Sigmoid colon (tissue), 7 donors: ENCODE measurements around the gene ECT2L. TPM values are rescaled to one million over a fixed set of nuclear protein-coding genes. Genes with fewer than 3 reads are reported as not detected.

Source experiments
- DNase-seq: peaks from one replicate; pipeline ENCODE4 v3.0.0-alpha.2; 2019
- H3K27ac ChIP-seq, 4 donors: fragments of 200-600 bp; sonication (generic); one replicate each; pipeline ENCODE4 v1.5.1; 2016 to 2019; ENCODE audit warnings: mild to moderate bottlenecking in 1 of 4
- H3K27me3 ChIP-seq, 3 donors: fragments of 200-600 bp; sonication (generic); one replicate each; pipeline ENCODE4 v1.5.1; 2019; ENCODE audit warnings: mild to moderate bottlenecking in 1 of 3
- H3K36me3 ChIP-seq, 4 donors: fragments of 200-600 bp; sonication (generic); one replicate each; pipeline ENCODE4 v1.5.1; 2016 to 2019
- H3K4me1 ChIP-seq, 4 donors: fragments of 200-600 bp; sonication (generic); one replicate each; pipeline ENCODE4 v1.5.1; 2017 to 2019
- H3K4me3 ChIP-seq, 4 donors: fragments of 200-600 bp; sonication (generic); one replicate each; pipeline ENCODE4 v1.5.1; 2017 to 2019; ENCODE audit warnings: mild to moderate bottlenecking in 2 of 4, moderate library complexity in 1 of 4
- H3K9me3 ChIP-seq, 4 donors: fragments of 200-600 bp in 3 of 4; sonication (generic) in 3 of 4; one replicate each; pipeline versions ENCODE4 v1.5.1 to v1.6.1; 2013 to 2019
- EP300 ChIP-seq, 4 donors: sonication (generic); formaldehyde crosslinking; IDR thresholded peaks; one replicate each; pipeline ENCODE4 v1.6.1; 2017; ENCODE audit warnings: antibody characterized with exemption in 4 of 4
- POLR2A ChIP-seq, 2 donors: fragments of 450-650 bp; IDR thresholded peaks; one replicate each; pipeline ENCODE4 v1.6.1; 2016; ENCODE audit warnings: antibody characterized with exemption in 2 of 2, mild to moderate bottlenecking in 2 of 2, moderate library complexity in 2 of 2
- POLR2AphosphoS5 ChIP-seq, 4 donors: sonication (generic); formaldehyde crosslinking; IDR thresholded peaks; one replicate each; pipeline ENCODE4 v1.6.1; 2017; ENCODE audit warnings: antibody characterized with exemption in 4 of 4
- WGBS, 2 donors: extraction: QIAGEN DNeasy Blood & Tissue Kit; methylation state at CpG; one replicate each; pipeline ENCODE4 v1.1.7; 2013; 5-methylcytosine and 5-hydroxymethylcytosine counted together
- intact Hi-C: fragments of 100-400 bp; cut with DNase I; formaldehyde crosslinking; loops from one replicate; pipeline ENCODE4 v1.15.1; 2023
- polyA plus RNA-seq, 3 donors: library from polyadenylated mRNA; stranded (reverse); fragments of 200-250 nt; gene quantifications; one replicate each; pipeline ENCODE4 v1.2.3, GENCODE V29; 2013
- total RNA-seq, 4 donors: library from RNA; depleted of rRNA; stranded (reverse); fragments of >200 nt; gene quantifications; one replicate each; pipeline ENCODE4 v1.1.0, GENCODE V29; 2016
- TF ChIP-seq, protein P1 (sequence below), 4 experiments: fragments of 450-650 bp in 3 of 4; fragments of 200-600 bp in 1 of 4; IDR thresholded peaks; one replicate each; pipeline ENCODE4 v1.5.1; 2016 to 2019; ENCODE audit warnings: antibody characterized with exemption in 4 of 4, mild to moderate bottlenecking in 3 of 4, moderate library complexity in 2 of 4
- donor health status: healthy with polysubstance abuse.
- donor health status: Bipolar disorder and iron deficiency.
- donor health status: healthy.

Gene ECT2L
- total and polyA plus RNA-seq, 7 donors: 0.04 TPM; not detected in 6

DNA sequence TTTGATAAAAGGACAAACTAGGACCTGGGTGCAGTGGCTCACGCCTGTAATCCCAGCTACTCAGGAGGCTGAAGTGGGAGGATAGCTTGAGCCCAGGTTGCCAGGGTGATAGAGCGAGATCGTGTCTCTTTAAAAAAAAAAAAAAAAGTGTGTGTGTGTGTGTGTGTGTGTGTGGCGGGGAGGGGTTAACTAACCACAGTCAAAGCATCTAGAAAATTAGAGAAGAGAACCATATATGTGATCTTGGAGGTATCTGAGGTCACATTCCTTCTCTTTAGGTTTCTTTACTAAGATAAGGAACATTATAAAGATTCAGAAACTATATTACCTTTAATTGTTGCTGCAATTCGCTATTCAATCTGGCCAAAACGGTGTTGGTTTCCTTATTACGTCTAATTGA lies 111.3 kb downstream of the ECT2L start:
- TF ChIP-seq POLR2A (IDR thresholded peaks at IDR 0.05): no peak
- no peak for TF ChIP-seq EP300 (IDR thresholded peaks at IDR 0.05)
- TF ChIP-seq POLR2AphosphoS5 (IDR thresholded peaks at IDR 0.05): no peak
- TF ChIP-seq, protein P1, sequence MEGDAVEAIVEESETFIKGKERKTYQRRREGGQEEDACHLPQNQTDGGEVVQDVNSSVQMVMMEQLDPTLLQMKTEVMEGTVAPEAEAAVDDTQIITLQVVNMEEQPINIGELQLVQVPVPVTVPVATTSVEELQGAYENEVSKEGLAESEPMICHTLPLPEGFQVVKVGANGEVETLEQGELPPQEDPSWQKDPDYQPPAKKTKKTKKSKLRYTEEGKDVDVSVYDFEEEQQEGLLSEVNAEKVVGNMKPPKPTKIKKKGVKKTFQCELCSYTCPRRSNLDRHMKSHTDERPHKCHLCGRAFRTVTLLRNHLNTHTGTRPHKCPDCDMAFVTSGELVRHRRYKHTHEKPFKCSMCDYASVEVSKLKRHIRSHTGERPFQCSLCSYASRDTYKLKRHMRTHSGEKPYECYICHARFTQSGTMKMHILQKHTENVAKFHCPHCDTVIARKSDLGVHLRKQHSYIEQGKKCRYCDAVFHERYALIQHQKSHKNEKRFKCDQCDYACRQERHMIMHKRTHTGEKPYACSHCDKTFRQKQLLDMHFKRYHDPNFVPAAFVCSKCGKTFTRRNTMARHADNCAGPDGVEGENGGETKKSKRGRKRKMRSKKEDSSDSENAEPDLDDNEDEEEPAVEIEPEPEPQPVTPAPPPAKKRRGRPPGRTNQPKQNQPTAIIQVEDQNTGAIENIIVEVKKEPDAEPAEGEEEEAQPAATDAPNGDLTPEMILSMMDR (IDR thresholded peaks at IDR 0.05): no peak
- no peak for DNase-seq
- no peak overlapping the region for H3K4me3 ChIP-seq
- peaks cover 3 to 94% (median 17%) of the 10 kb centered on the region in 4 donors for H3K36me3 ChIP-seq
- no peaks in the 10 kb centered on the region for H3K4me1 ChIP-seq
- 21 to 63% methylated on average over 7 of the region's 7 CpGs for WGBS, 2 donors
- intact Hi-C loops: no loop called here
- H3K27ac ChIP-seq: no peak overlapping the region
- H3K27me3 ChIP-seq: no peaks in the 10 kb centered on the region
- no peaks in the 10 kb centered on the region for H3K9me3 ChIP-seq

DNA sequence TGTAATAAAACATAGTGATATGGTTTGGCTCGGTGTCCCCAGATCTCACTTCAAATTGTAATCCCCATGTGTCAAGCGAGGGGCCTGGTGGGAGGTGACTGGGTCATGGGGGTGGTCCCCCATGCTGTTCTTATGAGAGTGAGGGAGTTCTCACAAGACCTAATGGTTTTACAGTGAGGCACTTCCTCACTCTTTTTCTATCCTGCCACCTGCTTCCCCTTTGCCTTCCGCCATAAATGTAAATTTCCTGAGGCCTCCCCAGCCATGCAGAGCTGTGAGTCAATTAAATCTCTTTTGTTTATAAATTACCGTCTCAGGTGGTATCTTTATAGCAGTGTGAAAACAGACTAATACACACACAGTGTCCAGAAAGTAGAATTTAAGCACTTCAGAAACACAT lies 113.6 kb downstream of the ECT2L start:
- Histone ChIP-seq H3K36me3 (peaks cover 3 to 94% (median 21%) of the 10 kb centered on the region in 4 donors), H3K4me3 (no peak overlapping the region), H3K27ac (no peak overlapping the region), H3K27me3 (no peaks in the 10 kb centered on the region), H3K4me1 (no peaks in the 10 kb centered on the region), H3K9me3 (no peaks in the 10 kb centered on the region)
- 69 to 79% methylated on average over 4 of the region's 4 CpGs for WGBS, 2 donors
- intact Hi-C loops: no loop called here
- TF ChIP-seq, protein P1 (IDR thresholded peaks at IDR 0.05): no peak
- TF ChIP-seq POLR2AphosphoS5 (IDR thresholded peaks at IDR 0.05) (no peak), EP300 (IDR thresholded peaks at IDR 0.05) (no peak), POLR2A (IDR thresholded peaks at IDR 0.05) (no peak)
- DNase-seq: no peak

DNA sequence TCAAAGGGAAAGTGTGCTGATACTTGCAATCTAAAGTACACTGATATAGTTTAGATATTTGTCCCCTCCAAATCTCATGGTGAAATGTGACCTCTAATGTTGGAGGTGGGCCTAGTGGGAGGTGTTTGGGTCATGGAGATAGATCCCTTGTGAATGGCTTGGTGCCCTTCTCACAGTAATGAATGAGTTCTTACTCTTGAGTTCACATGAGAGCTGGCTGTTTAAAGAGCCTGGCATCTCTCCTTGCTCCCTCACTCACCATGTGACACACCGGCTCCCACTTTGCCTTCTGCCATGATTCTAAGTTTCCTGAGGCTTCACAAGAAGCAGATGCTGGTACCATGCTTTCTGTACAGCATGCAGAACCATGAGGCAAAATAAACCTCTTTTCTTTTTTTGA lies 114.1 kb downstream of the ECT2L start:
- H3K27ac ChIP-seq: no peak overlapping the region
- DNase-seq: no peak
- intact Hi-C loops: no loop called here
- H3K4me1 ChIP-seq: no peaks in the 10 kb centered on the region
- no peak overlapping the region for H3K4me3 ChIP-seq
- WGBS, 2 donors: 96 to 100% methylated on average over 1 of the region's 1 CpG
- no peaks in the 10 kb centered on the region for H3K9me3 ChIP-seq
- no peaks in the 10 kb centered on the region for H3K27me3 ChIP-seq
- peaks cover 3 to 94% (median 24%) of the 10 kb centered on the region in 4 donors for H3K36me3 ChIP-seq
- TF ChIP-seq EP300 (IDR thresholded peaks at IDR 0.05) (no peak), POLR2A (IDR thresholded peaks at IDR 0.05) (no peak), POLR2AphosphoS5 (IDR thresholded peaks at IDR 0.05) (no peak)
- TF ChIP-seq, protein P1 (IDR thresholded peaks at IDR 0.05): no peak

DNA sequence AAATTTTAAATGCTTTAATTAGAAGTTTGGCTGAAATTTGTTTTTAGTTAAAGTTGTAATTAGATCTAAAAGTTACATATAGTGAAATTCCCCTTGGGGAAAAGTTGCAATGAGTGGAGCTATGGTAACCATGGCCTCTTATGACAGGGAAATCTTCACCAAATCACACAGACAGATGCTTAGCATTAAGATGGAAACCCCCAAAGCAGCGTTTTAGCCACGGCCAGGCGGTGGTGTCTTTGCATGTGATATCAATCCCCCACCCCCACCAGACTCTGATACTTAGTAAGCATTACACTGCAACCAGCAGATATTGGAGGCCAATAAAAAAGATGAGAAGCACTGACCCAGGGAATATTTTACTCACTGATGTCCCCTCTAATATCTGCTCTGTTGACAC lies 116.4 kb downstream of the ECT2L start:
- no peak overlapping the region for H3K27ac ChIP-seq
- peaks cover 3 to 98% (median 28%) of the 10 kb centered on the region in 4 donors for H3K36me3 ChIP-seq

More for the DNA sequence above, 116.4 kb downstream of the ECT2L start:
- Histone ChIP-seq H3K4me1 (no peaks in the 10 kb centered on the region), H3K9me3 (no peaks in the 10 kb centered on the region), H3K27me3 (no peaks in the 10 kb centered on the region), H3K4me3 (no peak overlapping the region)
- intact Hi-C loops: no loop called here
- no peak for DNase-seq
- TF ChIP-seq POLR2A (IDR thresholded peaks at IDR 0.05): no peak
- TF ChIP-seq EP300 (IDR thresholded peaks at IDR 0.05): no peak
- TF ChIP-seq, protein P1 (IDR thresholded peaks at IDR 0.05): no peak
- no peak for TF ChIP-seq POLR2AphosphoS5 (IDR thresholded peaks at IDR 0.05)
- 71 to 88% methylated on average over 3 of the region's 3 CpGs for WGBS, 2 donors
